ENCODE data around the gene SAMD4A. TPM values are rescaled to one million over a fixed set of nuclear protein-coding genes. Genes with fewer than 3 reads are reported as not detected.
A peak's percentile ranks its signal among the peaks of the same experiment; 100 is the strongest.

SAMD4A gene
- total RNA-seq, 1 donor from 2014 or later: 30.6 TPM

- DNase-seq (no peak), ATAC-seq (no peak)
- Histone ChIP-seq H3K27ac (no peak overlapping the region), H3K4me3 (no peak overlapping the region), H3K36me3 (no peaks in the 10 kb centered on the region), H3K4me1 (peaks cover 4% of the 10 kb centered on the region), H3K27me3 (ENCODE audit: low read depth) (no peaks in the 10 kb centered on the region), H3K9me3 (no peaks in the 10 kb centered on the region)
- intact Hi-C loops (cut with DNase I): no loop called here
- no peak for TF ChIP-seq CTCF (IDR thresholded peaks at IDR 0.05)
Measured at GRCh38 chr14:54836231-54836630, 269.3 kb downstream of the SAMD4A start.

DNA sequence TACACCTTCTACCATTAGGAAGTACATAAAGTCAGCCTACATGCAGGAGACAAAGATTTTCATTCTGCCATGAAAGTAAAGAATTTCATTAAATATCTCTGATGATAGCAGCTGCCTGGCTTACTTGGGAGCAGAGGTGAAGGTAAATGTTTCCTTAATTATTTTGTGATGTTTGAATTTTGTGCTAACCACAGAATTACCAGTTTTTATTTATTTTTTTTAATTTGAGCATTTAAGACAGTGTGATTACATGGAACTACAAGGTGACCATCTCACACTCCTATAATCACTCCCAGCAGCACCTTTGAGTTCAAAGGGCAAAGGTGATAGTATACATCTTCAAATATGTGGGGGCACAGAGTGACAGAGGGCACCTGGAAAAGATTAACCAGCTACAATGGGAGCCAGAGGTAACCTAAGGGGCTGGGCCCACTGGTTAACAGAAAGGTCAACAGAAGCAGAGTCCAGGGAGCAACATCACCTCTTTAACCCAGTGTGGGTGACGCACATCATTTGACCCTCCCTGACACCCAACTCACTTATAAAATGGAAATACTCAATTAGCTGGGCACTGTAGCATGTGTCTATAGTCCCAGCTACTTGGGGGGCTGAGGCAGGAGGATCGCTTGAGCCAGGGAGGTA is 270.7 kb downstream of the SAMD4A start:
- ATAC-seq (no peak), DNase-seq (no peak)
- no peak overlapping the region for H3K27ac ChIP-seq
- peaks cover 4% of the 10 kb centered on the region for H3K4me1 ChIP-seq
- no peaks in the 10 kb centered on the region for H3K36me3 ChIP-seq
- intact Hi-C loops (cut with DNase I): no loop called here
- no peak for TF ChIP-seq CTCF (IDR thresholded peaks at IDR 0.05)
- H3K9me3 ChIP-seq: no peaks in the 10 kb centered on the region
- H3K4me3 ChIP-seq: no peak overlapping the region
- no peaks in the 10 kb centered on the region for H3K27me3 ChIP-seq (ENCODE audit: low read depth)

- ATAC-seq (no peak), DNase-seq (no peak)
- no peak for TF ChIP-seq CTCF (IDR thresholded peaks at IDR 0.05)
- Histone ChIP-seq H3K27me3 (ENCODE audit: low read depth) (no peaks in the 10 kb centered on the region), H3K36me3 (no peaks in the 10 kb centered on the region), H3K4me1 (peaks cover 4% of the 10 kb centered on the region), H3K4me3 (no peak overlapping the region), H3K9me3 (no peaks in the 10 kb centered on the region), H3K27ac (no peak overlapping the region)
- intact Hi-C loops (cut with DNase I): no loop called here
Measured at GRCh38 chr14:54838931-54839512, 272.1 kb downstream of the SAMD4A start.

DNA sequence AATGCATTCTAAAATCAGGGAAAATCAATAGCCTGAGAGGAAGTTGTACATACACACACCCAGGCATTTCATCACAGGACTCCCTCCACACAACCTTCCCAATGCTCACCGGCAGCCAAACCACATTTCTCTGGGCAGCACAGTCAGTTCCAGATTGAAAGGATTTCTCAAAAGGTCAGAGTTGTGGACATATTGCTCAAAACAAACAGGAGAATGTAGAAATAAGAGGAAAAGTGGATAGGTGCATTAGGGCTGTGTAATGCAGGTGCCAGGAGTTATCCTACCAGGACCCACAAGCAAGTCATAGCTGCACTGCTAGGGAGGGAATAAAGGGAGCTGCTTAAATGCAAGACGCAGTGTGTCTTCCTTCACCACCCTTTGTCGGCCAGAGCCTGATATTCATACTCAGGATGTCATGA is 272.8 kb downstream of the SAMD4A start:
- Histone ChIP-seq H3K27me3 (ENCODE audit: low read depth) (no peaks in the 10 kb centered on the region), H3K4me3 (no peak overlapping the region), H3K4me1 (peaks cover 4% of the 10 kb centered on the region), H3K36me3 (no peaks in the 10 kb centered on the region), H3K27ac (no peak overlapping the region), H3K9me3 (no peaks in the 10 kb centered on the region)
- intact Hi-C loops (cut with DNase I): no loop called here
- DNase-seq (no peak), ATAC-seq (peak; percentile 86 to 89)
- no peak for TF ChIP-seq CTCF (IDR thresholded peaks at IDR 0.05)

DNA sequence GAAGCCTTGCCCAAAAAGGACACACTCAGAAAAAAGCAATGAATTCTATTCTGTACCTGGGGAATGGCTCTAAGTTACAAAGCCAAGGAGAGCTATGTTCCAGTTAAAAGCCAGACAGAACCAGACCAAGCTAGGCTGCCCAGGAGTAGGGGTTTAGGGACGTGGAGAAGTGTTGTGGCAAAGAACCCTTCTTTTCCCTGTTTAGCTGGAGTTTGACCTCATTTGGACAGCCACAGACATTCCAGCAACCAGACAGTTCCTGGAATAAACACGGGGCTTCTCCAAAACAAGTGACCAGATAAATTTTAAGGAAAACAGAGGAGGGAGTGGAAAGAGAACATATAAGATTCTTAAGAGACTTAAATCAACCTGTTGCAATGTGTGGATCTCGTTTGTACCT is 273.4 kb downstream of the SAMD4A start:
- Histone ChIP-seq H3K27ac (no peak overlapping the region), H3K9me3 (no peaks in the 10 kb centered on the region), H3K4me1 (peaks cover 4% of the 10 kb centered on the region), H3K27me3 (ENCODE audit: low read depth) (no peaks in the 10 kb centered on the region), H3K36me3 (no peaks in the 10 kb centered on the region), H3K4me3 (no peak overlapping the region)
- ATAC-seq (no peak), DNase-seq (no peak)
- TF ChIP-seq CTCF (IDR thresholded peaks at IDR 0.05): no peak
- intact Hi-C loops (cut with DNase I): no loop called here

Measured in lower lobe of right lung (tissue), 2 donors.